Measurements from ENCODE around the gene HES1.

The HES1 gene

DNA sequence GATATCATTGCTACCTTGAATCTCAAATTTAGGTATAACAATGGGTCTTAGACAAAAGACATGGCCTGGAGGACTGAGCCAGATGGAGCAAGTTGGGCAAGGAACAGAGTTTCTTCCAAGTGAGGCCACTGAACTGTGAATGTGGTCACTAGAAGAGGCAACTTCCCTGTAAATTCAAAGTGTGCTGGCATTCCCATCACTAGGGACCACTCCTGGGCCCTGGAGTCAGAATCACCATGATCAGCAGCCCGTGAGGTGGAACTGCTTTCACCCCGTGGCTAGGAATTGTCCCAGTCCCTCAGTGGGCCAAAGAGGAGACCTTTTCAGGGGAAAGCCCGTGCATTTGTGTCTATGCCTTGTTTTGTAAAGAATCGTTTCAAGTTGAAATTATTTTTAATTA is 47.3 kb downstream of the HES1 start:
- DNase-seq (ENCODE audit: low spot score in 2 of 2) = no peak
- no peaks in the 10 kb centered on the region for H3K36me3 ChIP-seq (replicated peaks)
- peaks cover 7% of the 10 kb centered on the region; the same call in 1 of the 2 replicates for H3K4me1 ChIP-seq
- in situ Hi-C loops (cut with MboI; ENCODE audit: low sequenced_read_pairs) = no loop called here
- H3K27me3 ChIP-seq (ENCODE audit: low read depth) = no peaks in the 10 kb centered on the region
- no peaks in the 10 kb centered on the region for H3K9me3 ChIP-seq
- no peak overlapping the region for H3K4me3 ChIP-seq

GRCh38 chr3:194184265-194184751 is 48.4 kb downstream of the HES1 start:
- no peak overlapping the region for H3K4me3 ChIP-seq
- no peaks in the 10 kb centered on the region for H3K27me3 ChIP-seq (ENCODE audit: low read depth)
- no peaks in the 10 kb centered on the region for H3K9me3 ChIP-seq
- in situ Hi-C loops (cut with MboI; ENCODE audit: low sequenced_read_pairs) = no loop called here
- H3K36me3 ChIP-seq (replicated peaks) = no peaks in the 10 kb centered on the region
- peaks cover 7% of the 10 kb centered on the region; the same call in 1 of the 2 replicates for H3K4me1 ChIP-seq
- peak; percentile 66 to 68 for DNase-seq (ENCODE audit: low spot score in 2 of 2)

DNA sequence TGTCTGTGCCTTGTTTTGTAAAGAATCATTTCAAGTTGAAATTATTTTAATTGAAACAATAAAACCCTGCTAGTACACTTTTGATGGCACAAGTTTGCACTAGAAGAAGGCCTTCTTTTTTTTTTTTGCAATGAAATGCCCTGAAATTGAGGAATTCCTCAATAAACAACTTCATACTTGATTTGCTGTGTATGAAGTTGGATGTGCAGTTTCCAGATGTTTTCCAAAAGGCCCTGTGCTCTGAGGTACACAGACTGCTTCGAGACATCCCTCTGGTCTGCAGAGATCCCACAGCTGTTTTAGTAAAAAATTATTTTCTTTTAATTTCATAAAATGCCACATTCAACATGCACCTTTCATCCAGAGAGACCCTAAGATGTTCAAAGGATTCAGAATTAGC is 48.9 kb downstream of the HES1 start:
- in situ Hi-C loops (cut with MboI; ENCODE audit: low sequenced_read_pairs) = no loop called here
- Histone ChIP-seq H3K9me3 (no peaks in the 10 kb centered on the region), H3K36me3 (replicated peaks) (no peaks in the 10 kb centered on the region), H3K4me3 (no peak overlapping the region), H3K4me1 (peaks cover 7% of the 10 kb centered on the region; the same call in 1 of the 2 replicates), H3K27me3 (ENCODE audit: low read depth) (no peaks in the 10 kb centered on the region)
- no peak for DNase-seq (ENCODE audit: low spot score in 2 of 2)

DNA sequence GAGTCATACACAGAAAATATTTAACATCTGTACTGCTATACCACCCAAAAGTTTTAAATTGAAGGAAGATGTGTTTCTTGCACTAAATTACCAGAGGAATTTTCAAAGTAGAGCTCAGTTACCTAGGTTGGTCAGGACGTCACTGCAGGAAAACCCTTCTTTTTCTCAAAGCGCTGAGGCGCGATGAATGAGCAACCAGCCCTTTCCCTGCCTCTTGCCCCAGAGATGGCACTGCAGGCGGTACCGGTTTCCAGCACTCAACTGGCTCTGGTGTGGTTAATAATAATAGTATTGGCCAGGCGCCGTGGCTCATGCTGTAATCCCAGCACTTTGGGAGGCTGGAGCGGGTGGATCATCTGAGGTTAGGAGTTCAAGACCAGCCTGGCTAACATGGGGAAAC is 49.3 kb downstream of the HES1 start:
- Histone ChIP-seq H3K9me3 (no peaks in the 10 kb centered on the region), H3K36me3 (replicated peaks) (no peaks in the 10 kb centered on the region), H3K4me1 (peaks cover 7% of the 10 kb centered on the region; the same call in 1 of the 2 replicates), H3K27me3 (ENCODE audit: low read depth) (no peaks in the 10 kb centered on the region), H3K4me3 (no peak overlapping the region)
- in situ Hi-C loops (cut with MboI; ENCODE audit: low sequenced_read_pairs) = no loop called here
- DNase-seq (ENCODE audit: low spot score in 2 of 2) = no peak

- in situ Hi-C loops (cut with MboI; ENCODE audit: low sequenced_read_pairs) = no loop called here
- Histone ChIP-seq H3K36me3 (replicated peaks) (no peaks in the 10 kb centered on the region), H3K4me3 (no peak overlapping the region), H3K4me1 (peaks cover 7% of the 10 kb centered on the region; the same call in 1 of the 2 replicates), H3K27me3 (ENCODE audit: low read depth) (no peaks in the 10 kb centered on the region), H3K9me3 (no peaks in the 10 kb centered on the region)
- DNase-seq (ENCODE audit: low spot score in 2 of 2) = no peak
Observed at GRCh38 chr3:194187233-194187944, 51.4 kb downstream of the HES1 start.
